HG02973 (cell line): ENCODE measurements around the gene MUC2.

ENCODE experiments used
- ATAC-seq: cut with Tn5 transposase; IDR thresholded peaks from one replicate; pipeline ENCODE4 v1.9.1; 2021; ENCODE audit warnings: moderate library complexity; ENCODE audit not compliant: unreplicated experiment

MUC2 gene

DNA sequence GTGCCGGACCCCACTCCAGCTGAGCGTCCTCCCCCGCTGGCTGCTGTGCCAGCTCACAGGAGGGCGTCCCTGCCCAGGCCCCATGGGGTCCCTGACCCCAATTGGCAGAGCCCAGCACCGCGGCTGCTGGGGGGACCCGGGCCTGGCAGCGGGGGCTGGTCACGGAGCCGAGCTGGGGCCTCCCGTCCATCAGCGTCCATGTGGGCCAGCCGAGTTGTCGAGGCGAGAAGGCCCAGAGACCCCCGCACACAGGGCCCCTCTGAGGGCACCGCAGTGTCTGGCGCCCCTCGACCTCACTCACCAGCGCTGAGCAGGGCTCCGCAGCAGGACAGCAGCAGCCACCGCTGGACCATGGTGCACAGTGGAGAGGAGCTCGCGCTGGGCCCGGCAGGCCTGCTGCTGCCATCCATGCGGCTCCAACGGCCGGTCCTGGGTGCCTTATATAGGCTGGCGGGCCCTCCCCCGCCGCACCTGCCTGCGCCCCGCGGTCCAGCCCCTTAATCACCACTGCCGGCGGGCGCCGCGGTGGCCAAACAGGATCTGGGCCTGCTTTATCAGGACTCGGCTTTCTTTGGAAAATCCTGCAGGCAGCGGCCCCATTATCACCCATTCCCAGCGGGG lies 38.3 kb upstream of the MUC2 start, which contains the start of gene MUC6:
TSS of gene MUC6 (minus strand) at position 416 of the 621 bp plus-strand sequence. CDS start at position 353, 63 bp downstream.
- no peak for ATAC-seq

- ATAC-seq = no peak
Observed at GRCh38 chr11:1036931-1037330, 37.7 kb upstream of the MUC2 start.

DNA sequence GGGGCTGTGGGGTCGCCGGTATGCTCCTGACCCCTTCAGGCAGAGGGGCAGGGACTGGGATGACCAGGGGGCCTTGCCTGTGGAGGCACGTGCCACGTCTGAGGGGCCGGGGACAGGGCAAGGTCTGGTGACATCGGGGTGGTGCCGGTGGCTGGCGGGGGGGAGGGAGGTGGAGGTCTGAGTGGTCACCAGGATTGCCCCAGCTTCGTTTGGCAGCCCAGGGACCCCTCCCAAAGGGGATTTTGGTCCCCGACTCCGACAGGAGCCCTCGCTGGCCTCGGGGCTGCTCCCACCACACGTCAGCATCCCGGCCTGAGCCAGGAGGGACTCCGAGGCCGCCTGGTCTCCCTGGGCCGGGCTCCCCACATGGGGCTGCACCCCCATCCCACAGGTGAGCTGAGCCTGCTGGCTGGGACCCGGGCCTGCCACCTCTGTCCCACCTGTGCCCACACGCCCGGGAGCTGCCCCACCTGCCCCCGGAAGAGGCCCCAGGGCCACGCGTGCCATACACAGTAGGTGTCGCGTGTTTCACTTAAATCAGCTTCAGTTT lies 37.1 kb upstream of the MUC2 start:
- no peak for ATAC-seq

GRCh38 chr11:1038361-1038760 lies 36.3 kb upstream of the MUC2 start:
- no peak for ATAC-seq

DNA sequence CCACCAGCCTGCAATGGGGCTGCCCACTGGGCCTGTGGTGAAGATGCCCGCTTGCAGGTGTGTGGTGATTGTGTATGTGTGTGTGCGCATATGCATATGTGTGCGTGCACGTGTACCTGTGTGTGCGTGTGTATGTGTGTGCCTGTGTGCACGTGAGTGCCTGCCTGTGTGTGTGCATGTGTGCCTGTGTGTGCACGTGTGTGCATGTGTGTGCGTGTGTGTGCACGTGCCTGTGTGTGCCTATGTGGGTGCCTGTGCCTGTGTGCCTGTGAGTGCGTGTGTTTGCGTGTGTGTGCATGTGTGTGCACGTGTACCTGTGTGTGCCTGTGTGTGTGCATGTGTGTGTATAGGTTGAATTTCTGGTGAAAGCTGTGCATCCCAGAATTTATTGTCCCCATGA lies 35.8 kb upstream of the MUC2 start:
- no peak for ATAC-seq

GRCh38 chr11:1039481-1040427 lies 34.9 kb upstream of the MUC2 start:
- no peak for ATAC-seq

DNA sequence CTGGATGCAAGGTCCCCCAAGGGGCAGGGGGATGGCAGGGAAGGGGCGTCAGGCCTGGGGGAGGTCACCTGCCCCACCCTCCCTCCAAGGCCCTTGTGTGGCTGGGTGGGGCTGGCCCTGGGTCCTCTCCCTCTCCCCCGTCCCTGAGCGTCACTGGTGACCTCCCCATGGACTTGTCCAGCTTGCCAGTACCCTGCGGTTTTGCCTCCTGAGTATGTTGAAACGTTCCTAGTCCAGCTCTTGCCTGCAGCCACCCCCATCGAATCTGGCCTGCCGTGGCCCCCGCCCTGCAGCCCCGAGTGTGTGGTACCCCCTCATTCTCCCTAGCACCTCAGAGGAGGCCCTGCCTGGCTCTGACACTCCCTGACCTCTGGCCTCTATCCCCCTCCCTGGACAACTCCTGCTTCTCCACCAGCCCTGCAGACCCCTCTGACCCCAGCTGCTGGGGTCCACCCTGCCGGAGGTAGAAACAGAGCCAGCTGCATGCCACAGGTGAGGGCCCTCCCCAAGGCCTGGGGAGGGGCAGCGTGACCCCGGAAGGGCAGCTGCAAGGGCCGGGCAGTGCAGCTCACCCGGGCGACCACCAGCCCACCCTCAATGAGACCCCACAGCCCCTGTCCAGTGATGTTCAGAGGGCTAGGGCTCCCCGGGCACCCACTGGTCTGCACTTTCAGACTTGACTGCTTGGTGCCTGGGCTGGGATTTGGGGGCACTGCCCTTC lies 34.1 kb upstream of the MUC2 start:
- ATAC-seq = no peak

- ATAC-seq = no peak
Observed at GRCh38 chr11:1041149-1041467, 33.6 kb upstream of the MUC2 start.

- no peak for ATAC-seq
Observed at GRCh38 chr11:1041471-1041870, 33.2 kb upstream of the MUC2 start.

DNA sequence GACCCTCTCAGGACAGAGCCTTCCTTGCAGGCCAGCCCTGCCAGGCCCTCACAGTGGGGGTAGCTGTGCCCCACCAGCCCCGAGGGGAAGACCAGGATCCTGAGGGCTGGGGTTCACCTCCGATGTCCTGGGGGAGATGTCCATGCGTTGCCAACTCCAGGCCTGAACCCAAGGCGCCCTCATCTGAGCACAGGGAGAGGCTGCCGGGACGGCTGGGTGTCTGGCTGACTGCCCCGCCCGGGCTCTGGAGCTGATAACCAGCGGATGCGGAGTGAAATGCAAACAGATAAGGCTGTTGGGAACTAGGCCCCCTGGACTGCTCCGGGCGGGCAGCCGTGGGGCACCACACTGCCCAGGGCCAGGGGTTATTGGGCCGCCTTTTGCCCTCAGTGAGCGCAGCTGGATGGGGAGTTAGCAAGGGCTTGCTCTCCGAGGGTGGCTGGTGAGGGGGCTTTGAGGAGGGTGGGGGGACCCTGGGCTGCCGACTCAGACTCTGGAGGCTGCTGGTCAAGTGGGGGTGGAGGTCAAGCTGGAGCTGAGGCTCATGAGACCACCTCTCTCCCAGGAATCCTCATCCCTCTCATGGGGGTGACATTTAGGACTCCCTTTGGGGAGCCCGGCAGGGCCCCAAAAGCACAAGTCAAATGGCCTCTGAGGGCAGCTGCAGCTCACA lies 32.6 kb upstream of the MUC2 start:
- no peak for ATAC-seq

- ATAC-seq = no peak
Observed at GRCh38 chr11:1042626-1043562, 31.8 kb upstream of the MUC2 start.

DNA sequence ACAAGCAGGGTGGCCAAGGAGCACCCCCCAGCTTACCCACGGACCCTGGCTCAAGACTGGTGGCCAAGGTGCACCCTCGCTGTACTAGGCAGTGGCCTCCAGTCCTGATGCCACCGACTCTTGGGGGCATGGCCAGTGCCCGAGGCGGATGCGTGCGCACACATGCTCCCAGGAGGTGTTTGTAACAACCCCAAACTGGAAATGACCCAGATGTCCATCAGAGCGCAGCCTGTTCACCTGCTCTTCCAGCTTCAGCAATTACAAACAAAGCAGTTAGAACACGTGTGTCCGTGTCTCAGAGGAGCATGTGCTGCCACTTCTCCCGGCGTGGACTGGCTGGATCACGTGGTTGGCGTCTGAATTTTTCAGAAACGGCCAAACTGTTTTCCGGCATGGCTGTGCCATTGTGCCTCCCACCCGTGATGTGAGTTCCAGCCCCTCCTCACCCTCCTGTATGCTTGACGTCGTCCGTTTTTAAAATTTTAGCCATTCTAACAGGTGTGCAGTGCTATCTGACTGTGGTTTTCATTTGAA lies 31.0 kb upstream of the MUC2 start:
- no peak for ATAC-seq

DNA sequence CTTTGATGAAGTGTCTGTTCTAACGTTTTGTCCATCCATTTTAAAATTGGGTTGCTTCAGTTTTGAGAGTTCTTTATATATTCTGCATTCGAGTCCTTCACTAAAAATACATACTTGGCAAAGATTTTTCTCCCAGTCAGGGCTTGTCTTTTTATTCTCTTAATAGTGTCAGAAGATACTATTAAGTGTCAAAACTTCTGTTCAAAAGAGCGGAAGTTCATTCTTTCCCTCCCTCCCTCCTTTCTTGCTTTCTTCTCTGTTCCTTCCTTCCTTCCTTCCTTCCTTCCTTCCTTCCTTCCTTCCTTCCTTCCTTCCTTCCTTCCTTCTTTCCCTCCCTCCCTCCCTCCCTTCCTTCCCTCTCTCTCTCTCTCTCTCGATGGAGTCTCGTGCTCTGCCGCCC lies 30.5 kb upstream of the MUC2 start:
- no peak for ATAC-seq

DNA sequence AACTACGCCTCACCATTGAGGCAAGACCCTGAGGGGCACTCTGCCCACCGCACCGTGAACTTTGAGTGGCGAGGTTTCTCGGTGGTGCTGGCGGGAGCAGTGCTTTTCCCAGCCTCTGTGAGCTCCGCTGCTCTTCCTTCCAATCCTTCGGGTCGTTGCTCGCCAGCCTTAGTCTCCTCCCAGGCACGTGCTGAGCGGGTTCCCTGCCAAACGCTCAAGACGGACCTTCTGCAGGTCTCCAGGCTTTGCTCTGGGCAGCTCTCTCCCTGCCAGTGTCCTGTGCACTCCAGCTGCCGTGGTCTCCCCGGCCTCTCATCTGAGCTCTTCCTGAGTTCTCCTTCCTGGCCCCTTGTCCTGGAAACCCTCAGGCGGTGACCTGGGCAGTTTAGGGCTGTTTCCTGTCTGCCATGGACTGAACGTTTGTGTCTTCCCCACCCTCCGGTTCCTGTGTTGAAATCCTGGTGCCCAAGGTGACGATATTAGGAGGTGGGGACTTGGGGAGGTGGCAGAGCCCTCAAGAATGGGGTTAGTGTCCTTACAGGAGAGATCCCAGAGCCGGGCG lies 27.0 kb upstream of the MUC2 start:
- no peak for ATAC-seq

DNA sequence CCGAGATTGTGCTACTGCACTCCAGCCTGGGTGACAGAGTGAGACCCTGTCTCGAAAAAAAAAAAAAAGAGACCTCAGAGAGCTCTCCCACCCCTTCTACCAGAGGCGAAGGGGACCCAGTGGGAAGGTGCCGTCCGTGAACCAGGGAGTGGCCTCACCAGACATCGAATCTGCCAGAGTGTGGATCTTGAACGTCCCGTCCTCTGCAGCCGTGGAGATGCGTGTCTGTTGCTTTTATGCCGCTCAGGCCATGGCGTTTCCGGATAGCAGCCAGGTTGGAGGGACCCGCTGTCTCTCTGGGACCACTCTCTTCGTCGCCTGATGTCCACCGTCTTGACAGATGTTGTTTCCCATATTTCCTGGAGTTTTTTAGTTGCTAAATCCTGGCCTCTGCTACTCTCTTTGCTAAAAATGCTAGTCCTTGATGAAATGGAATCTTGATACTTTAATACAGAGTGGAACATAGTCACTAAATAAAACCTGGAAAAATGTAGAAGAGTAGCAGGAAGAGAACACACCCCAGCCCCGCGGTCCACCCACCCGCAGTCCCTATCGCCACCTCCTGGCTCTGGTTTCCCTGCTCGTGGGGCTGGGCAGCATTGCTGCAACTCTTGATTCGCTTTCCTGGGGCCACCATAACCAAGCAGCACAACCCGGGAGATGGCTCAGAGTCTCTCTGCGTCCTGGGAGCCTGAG lies 26.2 kb upstream of the MUC2 start:
- no peak for ATAC-seq

DNA sequence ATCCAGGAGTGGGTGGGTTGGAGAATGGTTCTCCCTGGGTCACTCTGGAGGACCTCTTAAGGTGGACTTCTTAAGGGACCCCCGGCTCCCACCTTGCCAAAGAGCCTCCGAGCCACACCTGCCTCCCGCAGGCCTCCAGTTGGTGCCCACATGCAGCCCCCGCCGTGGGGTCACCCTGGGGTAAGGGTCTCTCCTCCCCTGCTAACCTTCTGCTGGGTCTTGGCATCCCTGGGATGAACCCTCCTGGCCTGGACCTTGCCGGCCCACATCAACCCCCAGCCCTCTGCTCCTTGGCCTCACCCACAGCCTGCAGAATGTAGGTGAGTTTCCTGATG lies 25.6 kb upstream of the MUC2 start:
- no peak for ATAC-seq

DNA sequence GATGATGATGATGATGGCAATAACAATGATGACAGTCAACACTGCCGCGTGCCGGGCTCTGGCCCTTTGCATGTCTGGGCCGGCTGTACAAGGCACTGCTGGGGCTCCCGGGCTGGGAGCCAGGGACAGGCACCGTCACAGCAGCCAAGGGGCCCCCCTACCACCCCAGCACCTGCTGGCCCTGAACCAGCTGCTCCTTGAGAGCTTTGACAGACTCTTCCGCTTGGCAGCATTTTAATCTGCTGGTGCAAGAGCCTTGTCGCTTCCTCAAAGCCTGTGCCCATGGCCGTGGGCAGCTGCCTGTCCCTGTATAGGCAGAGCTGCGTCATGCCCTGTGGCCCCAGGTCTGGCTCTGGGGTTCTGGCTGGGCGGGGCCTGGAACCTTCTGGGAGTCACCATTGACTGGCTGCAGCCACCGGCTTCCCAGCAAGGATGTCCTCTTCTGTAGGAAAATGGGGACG lies 25.2 kb upstream of the MUC2 start:
- ATAC-seq = no peak

GRCh38 chr11:1049911-1050580 lies 24.6 kb upstream of the MUC2 start:
- no peak for ATAC-seq
